GM12878 (cell line): ENCODE measurements around the gene ELOA2. TPM values are rescaled to one million over a fixed set of nuclear protein-coding genes. Genes with fewer than 3 reads are reported as not detected.

Experiments
- ATAC-seq: fragments of 200-7000 bp; cut with Tn5 transposase; 3 replicates; pipeline ENCODE4 v1.9.1; 2020; ENCODE audit warnings: mild to moderate bottlenecking, moderate library complexity
- BruUV-seq: library from RNA; stranded (reverse); fragments of 400-500 nt; replicated peaks from 2 replicates; lab custom pipeline; 2021; lab: Mats Ljungman, UMichigan
- CTCF ChIA-PET: fragments of 300-600 bp; sonication (Branson Sonifier 250); formaldehyde crosslinking; extraction: SDS; loops from one replicate; lab custom pipeline; 2021; ENCODE audit warnings: inconsistent platforms; lab: Yijun Ruan, JAX
- POLR2A ChIA-PET: fragments of 350-600 bp; formaldehyde crosslinking; extraction: SDS; loops from one replicate; lab custom pipeline; 2021; ENCODE audit warnings: inconsistent platforms; lab: Charles Lee
- RAD21 ChIA-PET: fragments of 300-600 bp; sonication (Branson Sonifier 250); formaldehyde crosslinking; loops from one replicate; lab custom pipeline; 2023; ENCODE audit warnings: antibody characterized with exemption; ENCODE audit not compliant: unreplicated experiment; lab: Charles Lee
- SMC1A ChIA-PET: fragments of 300-600 bp; sonication (Branson Sonifier 250); formaldehyde crosslinking; loops from one replicate; lab custom pipeline; 2023; ENCODE audit not compliant: unreplicated experiment, uncharacterized antibody; lab: Charles Lee
- DNase-seq: peaks from one replicate; pipeline ENCODE4 v3.0.0-alpha.2; 2011; ENCODE audit warnings: low read depth, low spot score
- FAIRE-seq: peaks from 3 replicates; lab custom pipeline; 2011; peaks lifted over from hg19 to GRCh38; lab: Jason Lieb, UNC
- H2AFZ ChIP-seq: 2 replicates; pipeline ENCODE4 v1.6.0; 2011; ENCODE audit warnings: low read depth, low read length, control low read depth; ENCODE audit not compliant: control insufficient read depth
- H3K27ac ChIP-seq: 2 replicates; pipeline ENCODE4 v1.5.1; 2011; ENCODE audit warnings: control low read depth; ENCODE audit not compliant: control insufficient read depth, insufficient read depth
- H3K27me3 ChIP-seq, 2 experiments: replicated peaks in 1 of 2; 2 replicates each; pipeline versions ENCODE4 v1.6.0 to v1.6.1; 2011; ENCODE audit warnings: low read length in 1 of 2; ENCODE audit not compliant: control insufficient read depth in 2 of 2, insufficient read depth in 2 of 2
- H3K36me3 ChIP-seq, 2 experiments: 2 replicates each; pipeline ENCODE4 v1.5.1; 2011; ENCODE audit warnings: low read length in 1 of 2; ENCODE audit not compliant: control insufficient read depth in 2 of 2, insufficient read depth in 2 of 2
- H3K4me1 ChIP-seq: 2 replicates; pipeline ENCODE4 v1.6.1; 2011; ENCODE audit warnings: mild to moderate bottlenecking, low read length, moderate library complexity, mixed read lengths; ENCODE audit not compliant: control insufficient read depth, insufficient read depth
- H3K4me2 ChIP-seq: 2 replicates; pipeline ENCODE4 v1.6.0; 2011; ENCODE audit warnings: control low read depth; ENCODE audit not compliant: control insufficient read depth, insufficient read depth
- H3K4me3 ChIP-seq: fragments of 200-600 bp; sonication (generic); 2 replicates; pipeline ENCODE4 v1.5.1; 2016
- H3K79me2 ChIP-seq: 2 replicates; pipeline ENCODE4 v1.6.0; 2011; ENCODE audit warnings: low read length; ENCODE audit not compliant: control insufficient read depth, insufficient read depth
- H3K9ac ChIP-seq: 2 replicates; pipeline ENCODE4 v1.8.0; 2011; ENCODE audit warnings: low read length, control low read depth, mixed read lengths; ENCODE audit not compliant: control insufficient read depth, insufficient read depth
- H3K9me3 ChIP-seq: replicated peaks from 3 replicates; pipeline ENCODE4 v1.5.1; 2011; ENCODE audit warnings: mild to moderate bottlenecking, low read length; ENCODE audit not compliant: control insufficient read depth, insufficient read depth
- H4K20me1 ChIP-seq: 2 replicates; pipeline ENCODE4 v1.6.0; 2011; ENCODE audit not compliant: control insufficient read depth, insufficient read depth
- BCL11A ChIP-seq: IDR thresholded peaks from 2 replicates; pipeline ENCODE4 v1.6.1; 2011; ENCODE audit warnings: low read depth, low read length
- BMI1 ChIP-seq: fragments of 450-650 bp; IDR thresholded peaks from 2 replicates; pipeline ENCODE4 v1.6.1; 2016; ENCODE audit warnings: mild to moderate bottlenecking, moderate library complexity, borderline replicate concordance
- CBX5 ChIP-seq: sonication (generic); IDR thresholded peaks from 2 replicates; pipeline ENCODE4 v1.6.1; 2016; ENCODE audit warnings: low read depth, moderate library complexity, mild to moderate bottlenecking, inconsistent platforms
- CHD2 ChIP-seq: IDR thresholded peaks from 2 replicates; pipeline ENCODE4 v1.6.1; 2011; ENCODE audit warnings: low read depth, low read length, improper control_type of control experiment, borderline replicate concordance
- FOXK2 ChIP-seq: fragments of 450-650 bp; IDR thresholded peaks from 2 replicates; pipeline ENCODE4 v1.6.1; 2017; ENCODE audit warnings: mild to moderate bottlenecking, moderate library complexity
- JUND ChIP-seq: IDR thresholded peaks from 2 replicates; pipeline ENCODE4 v1.6.1; 2012; ENCODE audit warnings: low read depth, mild to moderate bottlenecking, low read length, improper control_type of control experiment, moderate library complexity
- KAT2A ChIP-seq: conservative IDR thresholded peaks from 2 replicates; pipeline ENCODE4 v1.6.1; 2011; ENCODE audit warnings: low read depth, low read length; ENCODE audit not compliant: control insufficient read depth
- LARP7 ChIP-seq: fragments of 450-650 bp; IDR thresholded peaks from 2 replicates; pipeline ENCODE4 v1.6.1; 2017; ENCODE audit warnings: mild to moderate bottlenecking
- MYC ChIP-seq: IDR thresholded peaks from 2 replicates; pipeline ENCODE4 v1.6.1; 2011; ENCODE audit warnings: mild to moderate bottlenecking, low read length, moderate library complexity, inconsistent platforms; ENCODE audit not compliant: insufficient read depth, insufficient replicate concordance, insufficient read length, severe bottlenecking
- POLR2AphosphoS5 ChIP-seq: IDR thresholded peaks from 2 replicates; pipeline ENCODE4 v1.6.1; 2011; ENCODE audit warnings: mild to moderate bottlenecking, low read length, inconsistent platforms
- ZNF217 ChIP-seq: fragments of 450-650 bp; IDR thresholded peaks from 2 replicates; pipeline ENCODE4 v1.6.1; 2017; ENCODE audit warnings: antibody characterized with exemption, mild to moderate bottlenecking
- WGBS: methylation state at CpG from one replicate; pipeline ENCODE4 v1.1.6; 2016; ENCODE audit warnings: low lambda C conversion rate; ENCODE audit not compliant: insufficient replicate concordance, insufficient coverage; ENCODE audit errors: missing lambda C conversion rate; 5-methylcytosine and 5-hydroxymethylcytosine counted together
- in situ Hi-C: fragments of 300-500 bp; cut with MboI; formaldehyde crosslinking; loops from 9 replicates; pipeline ENCODE4 v1.14.3; 2018; ENCODE audit warnings: mixed read lengths
- intact Hi-C: fragments of 100-400 bp; cut with micrococcal nuclease; formaldehyde crosslinking; loops from one replicate; pipeline ENCODE4 v1.14.2; 2022; ENCODE audit not compliant: unreplicated experiment
- polyA plus RNA-seq, 11 experiments: library from polyadenylated mRNA; depleted of rRNA in 4 of 11; unstranded in 6 of 11; stranded (reverse) in 5 of 11; fragments of >200 nt; fragmentation: Nextera tagmentation in 4 of 11; fragmentation: Illumina TruSeq in 1 of 11; extraction: Ambion mirVana in 4 of 11; extraction: Trizol in 1 of 11; gene quantifications; 1 replicate in 1 of 11; 2 replicates in 10 of 11; pipeline versions ENCODE4 v1.2.1 to v1.2.3, GENCODE V29; 2011 to 2016; ENCODE audit warnings: inconsistent platforms in 2 of 11, missing spikeins in 2 of 11, low read depth in 1 of 11
- total RNA-seq, 4 experiments: library from RNA; depleted of rRNA in 3 of 4; stranded (reverse); fragments of >200 nt in 3 of 4; fragmentation: Illumina TruSeq in 1 of 4; extraction: Trizol in 1 of 4; gene quantifications; 2 replicates each; pipeline versions ENCODE4 v1.2.1 to v1.2.3, GENCODE V29; 2013 to 2021
- TF ChIP-seq, protein P1 (sequence below): fragments of 150-350 bp; IDR thresholded peaks from 2 replicates; pipeline ENCODE4 v1.6.1; 2014; ENCODE audit warnings: mild to moderate bottlenecking, low read depth, low read length
- TF ChIP-seq, protein P2 (sequence below): IDR thresholded peaks from 2 replicates; pipeline ENCODE4 v1.6.1; 2012; ENCODE audit warnings: low read depth, low read length, improper control_type of control experiment
- TF ChIP-seq, protein P3 (sequence below): fragments of 450-650 bp; formaldehyde crosslinking; IDR thresholded peaks from 2 replicates; pipeline ENCODE4 v1.5.0; 2022; ENCODE audit warnings: mild to moderate bottlenecking, missing genetic modification characterization

ELOA2 gene
- total and polyA plus RNA-seq, 10 of the 15 experiments (the other 5 are each of a cell fraction or from before 2014, with no cell fraction given), result not detected

DNA sequence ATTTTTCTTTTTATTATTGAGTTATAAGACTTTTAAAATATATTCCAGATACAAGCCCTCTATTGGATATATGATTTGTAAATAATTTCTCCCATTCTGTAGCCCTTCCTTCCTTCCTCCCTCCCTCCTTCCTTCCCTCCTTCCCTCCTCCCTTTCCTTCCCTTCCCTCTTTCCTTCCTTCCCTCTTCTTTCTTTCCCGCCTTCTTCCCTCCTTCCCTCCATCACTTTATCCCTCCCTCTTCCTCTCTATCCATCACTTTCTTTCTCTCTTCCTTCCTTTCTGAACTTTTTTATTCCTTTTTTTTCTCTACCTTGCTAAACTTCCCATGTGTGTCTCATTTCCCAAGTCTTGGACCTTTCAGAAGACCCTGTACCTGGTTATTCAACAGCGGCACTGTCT, 45.5 kb upstream of the ELOA2 start:
- Histone ChIP-seq H3K9me3 (no peaks in the 10 kb centered on the region), H3K27ac (no peak overlapping the region), H3K4me1 (no peaks in the 10 kb centered on the region), H3K4me2 (no peak overlapping the region), H3K79me2 (no peaks in the 10 kb centered on the region), H3K36me3 (no peaks in the 10 kb centered on the region), H4K20me1 (no peaks in the 10 kb centered on the region), H3K27me3 (no peaks in the 10 kb centered on the region; a peak in 1 of 4 replicates), H3K9ac (no peak overlapping the region), H2AFZ (no peak overlapping the region), H3K4me3 (no peak overlapping the region)
- TF ChIP-seq LARP7, result no peak
- TF ChIP-seq, protein P1, sequence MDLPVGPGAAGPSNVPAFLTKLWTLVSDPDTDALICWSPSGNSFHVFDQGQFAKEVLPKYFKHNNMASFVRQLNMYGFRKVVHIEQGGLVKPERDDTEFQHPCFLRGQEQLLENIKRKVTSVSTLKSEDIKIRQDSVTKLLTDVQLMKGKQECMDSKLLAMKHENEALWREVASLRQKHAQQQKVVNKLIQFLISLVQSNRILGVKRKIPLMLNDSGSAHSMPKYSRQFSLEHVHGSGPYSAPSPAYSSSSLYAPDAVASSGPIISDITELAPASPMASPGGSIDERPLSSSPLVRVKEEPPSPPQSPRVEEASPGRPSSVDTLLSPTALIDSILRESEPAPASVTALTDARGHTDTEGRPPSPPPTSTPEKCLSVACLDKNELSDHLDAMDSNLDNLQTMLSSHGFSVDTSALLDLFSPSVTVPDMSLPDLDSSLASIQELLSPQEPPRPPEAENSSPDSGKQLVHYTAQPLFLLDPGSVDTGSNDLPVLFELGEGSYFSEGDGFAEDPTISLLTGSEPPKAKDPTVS, result no peak
- TF ChIP-seq, protein P2, sequence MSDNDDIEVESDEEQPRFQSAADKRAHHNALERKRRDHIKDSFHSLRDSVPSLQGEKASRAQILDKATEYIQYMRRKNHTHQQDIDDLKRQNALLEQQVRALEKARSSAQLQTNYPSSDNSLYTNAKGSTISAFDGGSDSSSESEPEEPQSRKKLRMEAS, result no peak
- TF ChIP-seq CBX5, result no peak
- no peak for TF ChIP-seq BMI1
- no peak for TF ChIP-seq BCL11A
- no peak for FAIRE-seq
- POLR2A ChIA-PET, result no interaction called here
- RAD21 ChIA-PET, result no interaction called here
- SMC1A ChIA-PET, result no interaction called here
- in situ Hi-C loops (no loop called here), intact Hi-C loops (no loop called here)
- 78% methylated on average over 2 of the region's 2 CpGs for WGBS
- CTCF ChIA-PET, result no interaction called here
- no peak for DNase-seq
- no peak for ATAC-seq
- BruUV-seq, result no TSS peak

DNA sequence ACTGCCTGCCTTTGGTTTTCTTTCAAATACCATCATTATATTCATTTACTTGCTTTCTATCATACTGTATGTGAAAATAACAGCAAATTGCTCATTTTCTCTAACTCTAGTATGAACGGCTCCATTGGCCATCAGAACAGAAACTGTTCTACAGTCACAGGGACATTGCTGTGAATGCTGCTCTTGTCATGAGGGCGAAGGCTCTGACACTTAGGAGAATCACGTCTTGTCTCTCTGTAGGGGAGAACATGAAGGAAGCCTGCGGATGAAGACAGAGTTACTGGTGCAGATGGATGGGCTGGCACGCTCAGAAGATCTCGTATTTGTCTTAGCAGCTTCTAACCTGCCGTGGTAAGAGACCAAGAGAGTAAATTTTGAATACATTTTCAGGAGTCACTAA, 41.7 kb upstream of the ELOA2 start:
- intact Hi-C loops, result no loop called here
- H4K20me1 ChIP-seq, result no peaks in the 10 kb centered on the region
- H3K4me2 ChIP-seq, result no peak overlapping the region
- no peaks in the 10 kb centered on the region for H3K36me3 ChIP-seq
- H3K9ac ChIP-seq, result no peak overlapping the region
- no peaks in the 10 kb centered on the region for H3K4me1 ChIP-seq
- no peak for ATAC-seq
- POLR2A ChIA-PET, result no interaction called here
- BruUV-seq, result no TSS peak
- SMC1A ChIA-PET, result interaction anchor here (0.7 kb wide), 1 partner anchor 113 kb away, joined by 3 read pairs; no protein-coding TSS in a partner anchor
- H3K4me3 ChIP-seq, result no peak overlapping the region
- WGBS, result 70% methylated on average over 7 of the region's 7 CpGs
- H3K27me3 ChIP-seq, result no peaks in the 10 kb centered on the region; a peak in 1 of 4 replicates
- in situ Hi-C loops, result no loop called here
- no peak for FAIRE-seq
- no peak for DNase-seq
- no peaks in the 10 kb centered on the region for H3K79me2 ChIP-seq
- RAD21 ChIA-PET, result no interaction called here
- H3K9me3 ChIP-seq, result no peaks in the 10 kb centered on the region
- no peak overlapping the region for H3K27ac ChIP-seq
- CTCF ChIA-PET, result no interaction called here
- H2AFZ ChIP-seq, result no peak overlapping the region
- TF ChIP-seq CHD2, result no peak
- no peak for TF ChIP-seq MYC
- TF ChIP-seq JUND, result no peak
- TF ChIP-seq POLR2AphosphoS5, result no peak
- TF ChIP-seq, protein P3, sequence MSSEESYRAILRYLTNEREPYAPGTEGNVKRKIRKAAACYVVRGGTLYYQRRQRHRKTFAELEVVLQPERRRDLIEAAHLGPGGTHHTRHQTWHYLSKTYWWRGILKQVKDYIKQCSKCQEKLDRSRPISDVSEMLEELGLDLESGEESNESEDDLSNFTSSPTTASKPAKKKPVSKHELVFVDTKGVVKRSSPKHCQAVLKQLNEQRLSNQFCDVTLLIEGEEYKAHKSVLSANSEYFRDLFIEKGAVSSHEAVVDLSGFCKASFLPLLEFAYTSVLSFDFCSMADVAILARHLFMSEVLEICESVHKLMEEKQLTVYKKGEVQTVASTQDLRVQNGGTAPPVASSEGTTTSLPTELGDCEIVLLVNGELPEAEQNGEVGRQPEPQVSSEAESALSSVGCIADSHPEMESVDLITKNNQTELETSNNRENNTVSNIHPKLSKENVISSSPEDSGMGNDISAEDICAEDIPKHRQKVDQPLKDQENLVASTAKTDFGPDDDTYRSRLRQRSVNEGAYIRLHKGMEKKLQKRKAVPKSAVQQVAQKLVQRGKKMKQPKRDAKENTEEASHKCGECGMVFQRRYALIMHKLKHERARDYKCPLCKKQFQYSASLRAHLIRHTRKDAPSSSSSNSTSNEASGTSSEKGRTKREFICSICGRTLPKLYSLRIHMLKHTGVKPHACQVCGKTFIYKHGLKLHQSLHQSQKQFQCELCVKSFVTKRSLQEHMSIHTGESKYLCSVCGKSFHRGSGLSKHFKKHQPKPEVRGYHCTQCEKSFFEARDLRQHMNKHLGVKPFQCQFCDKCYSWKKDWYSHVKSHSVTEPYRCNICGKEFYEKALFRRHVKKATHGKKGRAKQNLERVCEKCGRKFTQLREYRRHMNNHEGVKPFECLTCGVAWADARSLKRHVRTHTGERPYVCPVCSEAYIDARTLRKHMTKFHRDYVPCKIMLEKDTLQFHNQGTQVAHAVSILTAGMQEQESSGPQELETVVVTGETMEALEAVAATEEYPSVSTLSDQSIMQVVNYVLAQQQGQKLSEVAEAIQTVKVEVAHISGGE (CRISPR knock-in tag), result no peak
- no peak for TF ChIP-seq ZNF217
- no peak for TF ChIP-seq KAT2A
- no peak for TF ChIP-seq FOXK2
